ENCODE data around the gene CRLF2.
"Not testable (repeated sequence)": the region's sequence is repeated elsewhere in the genome, so short reads cannot be mapped to it uniquely, and the experiment has no call there.

CRLF2 gene

GRCh38 chrX:1167466-1167865, 45.0 kb downstream of the CRLF2 start:
- DNase-seq, result peak in 1 of 5 experiments; percentile 52

GRCh38 chrX:1165535-1166196, 46.8 kb downstream of the CRLF2 start:
- peak in 2 of 5 experiments; percentile 6 to 72 for DNase-seq

GRCh38 chrX:1164322-1165288, 47.8 kb downstream of the CRLF2 start:
- peak in 1 of 5 experiments; percentile 35 for DNase-seq

- peak in 1 of 5 experiments; percentile 11 for DNase-seq
Measured at GRCh38 chrX:1163231-1163630, 49.2 kb downstream of the CRLF2 start.

GRCh38 chrX:1162119-1162916, 50.1 kb downstream of the CRLF2 start:
- no peak for DNase-seq

GRCh38 chrX:1159548-1159947, 52.9 kb downstream of the CRLF2 start:
- no peak for DNase-seq

GRCh38 chrX:1156681-1157455, 55.6 kb downstream of the CRLF2 start:
- not testable (repeated sequence) for DNase-seq

GRCh38 chrX:1153940-1154339, 58.5 kb downstream of the CRLF2 start:
- DNase-seq, result no peak

GRCh38 chrX:1152090-1152489, 60.4 kb downstream of the CRLF2 start:
- DNase-seq, result no peak

GRCh38 chrX:1151378-1152077, 60.9 kb downstream of the CRLF2 start:
- no peak for DNase-seq

- no peak for DNase-seq
Measured at GRCh38 chrX:1150569-1151347, 61.7 kb downstream of the CRLF2 start.

GRCh38 chrX:1147611-1148515, 64.6 kb downstream of the CRLF2 start:
- no peak for DNase-seq

- DNase-seq, result no peak
Measured at GRCh38 chrX:1144293-1144692, 68.2 kb downstream of the CRLF2 start.
